HCT116 (cell line): ENCODE results near the gene CCDC86.

Experiments used
- CTCF ChIP-seq, 3 experiments: fragments of 200-600 bp in 1 of 3; sonication (generic) in 1 of 3; IDR thresholded peaks in 2 of 3; conservative IDR thresholded peaks in 1 of 3; 2 replicates each; pipeline ENCODE4 v1.5.1; 2012 to 2017; ENCODE audit warnings: low read depth in 2 of 3, low read length in 2 of 3, antibody characterized with exemption in 1 of 3, borderline replicate concordance in 1 of 3, control low read depth in 1 of 3, mild to moderate bottlenecking in 1 of 3, mixed read lengths in 1 of 3, mixed run types in 1 of 3, moderate library complexity in 1 of 3; ENCODE audit not compliant: insufficient read depth in 1 of 3
- ELF1 ChIP-seq: IDR thresholded peaks from 2 replicates; pipeline ENCODE4 v1.6.1; 2012; ENCODE audit warnings: low read depth, borderline replicate concordance
- EZH2 ChIP-seq: fragments of 200-600 bp; sonication (generic); IDR thresholded peaks from 2 replicates; pipeline ENCODE4 v1.6.1; 2017; ENCODE audit warnings: antibody characterized with exemption, mixed run types
- POLR2A ChIP-seq: IDR thresholded peaks from 2 replicates; pipeline ENCODE4 v1.7.0; 2011; ENCODE audit warnings: borderline replicate concordance; ENCODE audit not compliant: insufficient read depth, insufficient read length; ENCODE audit errors: extremely low read depth
- POLR2AphosphoS5 ChIP-seq: IDR thresholded peaks from 2 replicates; pipeline ENCODE4 v1.6.1; 2011; ENCODE audit warnings: mild to moderate bottlenecking, low read depth, low read length, moderate library complexity
- RAD21 ChIP-seq: IDR thresholded peaks from 2 replicates; pipeline ENCODE4 v1.6.1; 2012; ENCODE audit warnings: low read depth, mild to moderate bottlenecking
- REST ChIP-seq: IDR thresholded peaks from 2 replicates; pipeline ENCODE4 v1.6.1; 2012; ENCODE audit warnings: low read depth
- SIN3A ChIP-seq: IDR thresholded peaks from 2 replicates; pipeline ENCODE4 v1.6.1; 2012; ENCODE audit warnings: low read depth
- ZFX ChIP-seq: fragments of 450-650 bp; IDR thresholded peaks from 2 replicates; pipeline ENCODE4 v1.6.1; 2017
- ZNF274 ChIP-seq: fragments of 200-500 bp; sonication (Bioruptor generic); IDR thresholded peaks from 2 replicates; pipeline ENCODE4 v1.6.1; 2014; ENCODE audit warnings: mild to moderate bottlenecking, low read depth, low read length, inconsistent platforms

- TF ChIP-seq POLR2A (no peak), ZNF274 (no peak), CTCF (IDR thresholded peaks at IDR 0.05 in 2 of 3, conservative IDR thresholded peaks at IDR 0.05 in 1 of 3; ENCODE audit: borderline replicate concordance in 1 of 3, insufficient read depth in 1 of 3, low read depth in 2 of 3, low read length in 2 of 3) (no peak), ZFX (no peak), RAD21 (no peak), ELF1 (no peak), POLR2AphosphoS5 (no peak), REST (no peak), SIN3A (no peak), EZH2 (no peak)
Observed at GRCh38 chr11:60809249-60809648, 32.7 kb upstream of the CCDC86 start.
